ENCODE measurements around the gene ZDHHC14. TPM values are rescaled to one million over a fixed set of nuclear protein-coding genes. Genes with fewer than 3 reads are reported as not detected.

Gene ZDHHC14
- polyA plus RNA-seq, 1 donor (not counting 4 experiments of a cell fraction or from before 2014, with no cell fraction given), result 6.4 TPM

- Histone ChIP-seq H3K9me3 (ENCODE audit: control insufficient read depth, low read depth, low read length) (no peaks in the 10 kb centered on the region), H2AFZ (ENCODE audit: control insufficient read depth, low read length) (no peak overlapping the region), H3K27ac (ENCODE audit: control insufficient read depth, insufficient read depth, low read length) (no peak overlapping the region), H3K9ac (ENCODE audit: control insufficient read depth, extremely low read depth, insufficient read depth, low read length) (no peak overlapping the region), H3K36me3 (ENCODE audit: control insufficient read depth in 2 of 2, extremely low read depth in 1 of 2, insufficient read depth in 2 of 2, low read length in 2 of 2) (no peaks in the 10 kb centered on the region), H3K79me2 (ENCODE audit: control insufficient read depth, insufficient read depth, low read length) (no peaks in the 10 kb centered on the region), H3K4me3 (ENCODE audit: control insufficient read depth in 2 of 3, extremely low read depth in 1 of 3, insufficient read depth in 2 of 3, low read depth in 1 of 3, low read length in 3 of 3) (no peak overlapping the region), H3K9me1 (ENCODE audit: control insufficient read depth, extremely low read depth, insufficient read depth, low read length) (peaks cover 2% of the 10 kb centered on the region), H3K4me1 (ENCODE audit: control insufficient read depth, extremely low read depth, insufficient read depth, low read length) (peaks cover 28% of the 10 kb centered on the region), H4K20me1 (ENCODE audit: control insufficient read depth, extremely low read depth, insufficient read depth, low read length) (peaks cover under 1% of the 10 kb centered on the region), H3K27me3 (ENCODE audit: control insufficient read depth, extremely low read depth, insufficient read depth, low read length) (peaks cover 2% of the 10 kb centered on the region), H3K4me2 (ENCODE audit: control insufficient read depth, extremely low read depth, insufficient read depth, low read depth, low read length) (peak overlapping the region; percentile 51)
- DNase-seq (ENCODE audit: low read depth, low spot score), result peak; percentile 19
- TF ChIP-seq EZH2 (IDR thresholded peaks at IDR 0.05; ENCODE audit: low read length), result no peak
- TF ChIP-seq CTCF (optimal IDR thresholded peaks at IDR 0.05 in 1 of 3, IDR thresholded peaks at IDR 0.05 in 1 of 3, conservative IDR thresholded peaks at IDR 0.05 in 1 of 3; ENCODE audit: extremely low read depth in 1 of 3, insufficient read depth in 2 of 3, low read length in 3 of 3), result no peak
- dilution Hi-C loops (cut with MboI; ENCODE audit: extremely low pct_ligation_motif_present, low sequenced_read_pairs), result no loop called here
- FAIRE-seq, result no peak
Observed at GRCh38 chr6:157432231-157432891, 51.4 kb downstream of the ZDHHC14 start.

GRCh38 chr6:157432892-157433265 is 51.9 kb downstream of the ZDHHC14 start:
- Histone ChIP-seq H2AFZ (ENCODE audit: control insufficient read depth, low read length) (no peak overlapping the region), H3K4me1 (ENCODE audit: control insufficient read depth, extremely low read depth, insufficient read depth, low read length) (peaks cover 27% of the 10 kb centered on the region), H4K20me1 (ENCODE audit: control insufficient read depth, extremely low read depth, insufficient read depth, low read length) (no peaks in the 10 kb centered on the region), H3K79me2 (ENCODE audit: control insufficient read depth, insufficient read depth, low read length) (no peaks in the 10 kb centered on the region), H3K27ac (ENCODE audit: control insufficient read depth, insufficient read depth, low read length) (no peak overlapping the region), H3K4me2 (ENCODE audit: control insufficient read depth, extremely low read depth, insufficient read depth, low read depth, low read length) (peak overlapping the region; percentile 51), H3K9me3 (ENCODE audit: control insufficient read depth, low read depth, low read length) (no peaks in the 10 kb centered on the region), H3K9ac (ENCODE audit: control insufficient read depth, extremely low read depth, insufficient read depth, low read length) (no peak overlapping the region), H3K9me1 (ENCODE audit: control insufficient read depth, extremely low read depth, insufficient read depth, low read length) (peaks cover 2% of the 10 kb centered on the region), H3K27me3 (ENCODE audit: control insufficient read depth, extremely low read depth, insufficient read depth, low read length) (no peaks in the 10 kb centered on the region), H3K36me3 (ENCODE audit: control insufficient read depth in 2 of 2, extremely low read depth in 1 of 2, insufficient read depth in 2 of 2, low read length in 2 of 2) (no peaks in the 10 kb centered on the region), H3K4me3 (ENCODE audit: control insufficient read depth in 2 of 3, extremely low read depth in 1 of 3, insufficient read depth in 2 of 3, low read depth in 1 of 3, low read length in 3 of 3) (no peak overlapping the region)
- no peak for DNase-seq (ENCODE audit: low read depth, low spot score)
- no peak for FAIRE-seq
- TF ChIP-seq EZH2 (IDR thresholded peaks at IDR 0.05; ENCODE audit: low read length) (no peak), CTCF (optimal IDR thresholded peaks at IDR 0.05 in 1 of 3, IDR thresholded peaks at IDR 0.05 in 1 of 3, conservative IDR thresholded peaks at IDR 0.05 in 1 of 3; ENCODE audit: extremely low read depth in 1 of 3, insufficient read depth in 2 of 3, low read length in 3 of 3) (no peak)
- dilution Hi-C loops (cut with MboI; ENCODE audit: extremely low pct_ligation_motif_present, low sequenced_read_pairs), result no loop called here
